Measurements from ENCODE around the gene SORBS2.

SORBS2 gene

DNA sequence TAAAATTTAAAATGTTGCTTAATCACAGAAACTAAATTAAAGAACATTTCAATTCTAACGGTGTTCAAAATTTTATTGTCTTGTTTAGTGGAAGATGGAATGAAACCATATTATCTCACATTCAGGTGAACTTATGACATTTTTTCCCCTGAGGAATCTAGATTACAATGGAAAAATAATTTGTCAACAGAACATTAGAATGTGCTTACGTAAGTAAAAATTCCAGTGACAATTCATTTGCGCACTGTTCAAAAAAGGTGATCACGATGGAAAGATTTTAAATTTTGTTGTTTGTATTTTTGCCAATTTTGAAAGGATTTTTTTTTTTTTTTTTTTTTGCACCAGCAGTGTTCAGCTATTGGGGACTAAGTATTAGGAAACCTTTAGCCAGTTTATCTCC, 23.3 kb upstream of the SORBS2 start:
- Histone ChIP-seq H3K27me3 (ENCODE audit: control insufficient read depth, insufficient read depth, low read length) (no peaks in the 10 kb centered on the region), H3K4me1 (ENCODE audit: control insufficient read depth, insufficient read depth, low read length) (peaks cover 56% of the 10 kb centered on the region), H3K36me3 (ENCODE audit: control insufficient read depth, insufficient read depth, low read length) (no peaks in the 10 kb centered on the region), H3K9ac (ENCODE audit: low read depth, low read length) (no peak overlapping the region), H3K27ac (ENCODE audit: low read depth, low read length) (peak overlapping the region; percentile 99), H3K4me3 (ENCODE audit: low read depth, low read length) (no peak overlapping the region), H3K9me3 (ENCODE audit: control insufficient read depth, insufficient read depth, low read length) (no peaks in the 10 kb centered on the region)

DNA sequence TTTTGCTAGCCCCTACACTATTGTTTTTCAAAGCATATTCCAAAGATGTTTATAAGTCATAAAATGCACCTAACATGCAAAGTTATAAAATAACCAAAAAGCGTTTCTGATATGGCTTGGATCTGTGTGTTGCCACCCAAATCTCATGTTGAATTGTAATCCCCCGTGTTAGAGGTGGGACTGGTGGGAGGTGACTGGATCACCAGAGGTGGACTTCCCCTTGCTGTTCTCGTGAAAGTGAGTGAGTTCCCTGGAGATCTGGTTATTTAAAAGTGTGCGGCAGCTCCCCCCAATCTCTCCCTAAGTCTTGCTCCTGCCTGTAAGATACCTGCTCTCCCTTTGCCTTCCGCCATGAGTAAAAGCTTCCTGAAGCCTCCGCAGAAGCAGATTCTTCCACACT, 22.8 kb upstream of the SORBS2 start:
- Histone ChIP-seq H3K27ac (ENCODE audit: low read depth, low read length) (no peak overlapping the region), H3K9me3 (ENCODE audit: control insufficient read depth, insufficient read depth, low read length) (no peaks in the 10 kb centered on the region), H3K4me1 (ENCODE audit: control insufficient read depth, insufficient read depth, low read length) (peaks cover 51% of the 10 kb centered on the region)

DNA sequence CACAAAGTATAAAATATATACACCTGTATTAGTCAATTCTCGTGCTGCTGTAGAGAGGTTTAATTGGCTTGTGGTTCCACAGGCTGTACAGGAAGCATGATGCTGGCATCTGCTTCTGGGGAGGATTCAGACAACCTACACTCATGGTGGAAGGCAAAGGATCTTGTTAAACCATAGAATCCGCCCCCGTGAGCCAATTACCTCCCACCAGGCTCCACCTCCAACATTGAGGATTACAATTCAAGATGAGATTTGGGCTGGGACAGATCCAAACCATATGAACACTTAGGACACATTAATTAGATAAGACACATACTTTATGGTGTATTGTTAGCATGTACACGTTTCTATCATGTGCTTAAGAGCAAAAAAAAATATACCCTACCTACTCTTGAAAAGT, 22.1 kb upstream of the SORBS2 start:
- H3K27me3 ChIP-seq (ENCODE audit: control insufficient read depth, insufficient read depth, low read length): no peaks in the 10 kb centered on the region
- no peak overlapping the region for H3K4me3 ChIP-seq (ENCODE audit: low read depth, low read length)
- no peaks in the 10 kb centered on the region for H3K9me3 ChIP-seq (ENCODE audit: control insufficient read depth, insufficient read depth, low read length)
- peaks cover 45% of the 10 kb centered on the region for H3K4me1 ChIP-seq (ENCODE audit: control insufficient read depth, insufficient read depth, low read length)
- H3K27ac ChIP-seq (ENCODE audit: low read depth, low read length): no peak overlapping the region
- H3K9ac ChIP-seq (ENCODE audit: low read depth, low read length): no peak overlapping the region
- H3K36me3 ChIP-seq (ENCODE audit: control insufficient read depth, insufficient read depth, low read length): no peaks in the 10 kb centered on the region

More for the DNA sequence above, 22.8 kb upstream of the SORBS2 start:
- H3K9ac ChIP-seq (ENCODE audit: low read depth, low read length): no peak overlapping the region
- no peaks in the 10 kb centered on the region for H3K36me3 ChIP-seq (ENCODE audit: control insufficient read depth, insufficient read depth, low read length)
- no peak overlapping the region for H3K4me3 ChIP-seq (ENCODE audit: low read depth, low read length)
- no peaks in the 10 kb centered on the region for H3K27me3 ChIP-seq (ENCODE audit: control insufficient read depth, insufficient read depth, low read length)

DNA sequence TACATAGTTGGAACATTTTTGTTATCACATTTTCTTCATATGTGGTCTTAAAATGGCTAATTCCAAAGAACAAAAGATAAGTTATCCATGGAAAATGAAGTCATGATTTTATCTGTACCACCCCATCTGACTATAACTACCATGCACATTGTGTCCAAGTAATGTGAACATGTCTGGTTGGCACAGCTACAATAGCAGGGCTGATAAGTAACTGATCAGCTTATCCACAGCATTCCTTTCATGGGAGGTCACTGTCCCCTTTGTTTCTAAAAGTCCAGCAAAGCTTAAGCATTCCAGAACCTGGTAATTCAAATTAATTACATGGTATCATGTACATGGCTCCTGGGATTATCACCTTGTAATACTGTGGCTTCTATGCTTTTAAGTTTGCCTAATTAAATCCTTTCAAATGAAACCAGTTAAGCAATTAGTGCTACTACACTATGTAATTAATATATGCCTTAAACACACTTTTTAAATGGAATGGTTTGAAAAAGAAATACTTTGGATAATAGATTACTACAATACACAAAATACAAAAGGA, 21.1 kb upstream of the SORBS2 start:
- peaks cover 36% of the 10 kb centered on the region for H3K4me1 ChIP-seq (ENCODE audit: control insufficient read depth, insufficient read depth, low read length)
- H3K9ac ChIP-seq (ENCODE audit: low read depth, low read length): no peak overlapping the region
- H3K4me3 ChIP-seq (ENCODE audit: low read depth, low read length): no peak overlapping the region
- H3K9me3 ChIP-seq (ENCODE audit: control insufficient read depth, insufficient read depth, low read length): no peaks in the 10 kb centered on the region
- no peaks in the 10 kb centered on the region for H3K36me3 ChIP-seq (ENCODE audit: control insufficient read depth, insufficient read depth, low read length)
- no peak overlapping the region for H3K27ac ChIP-seq (ENCODE audit: low read depth, low read length)
- no peaks in the 10 kb centered on the region for H3K27me3 ChIP-seq (ENCODE audit: control insufficient read depth, insufficient read depth, low read length)

DNA sequence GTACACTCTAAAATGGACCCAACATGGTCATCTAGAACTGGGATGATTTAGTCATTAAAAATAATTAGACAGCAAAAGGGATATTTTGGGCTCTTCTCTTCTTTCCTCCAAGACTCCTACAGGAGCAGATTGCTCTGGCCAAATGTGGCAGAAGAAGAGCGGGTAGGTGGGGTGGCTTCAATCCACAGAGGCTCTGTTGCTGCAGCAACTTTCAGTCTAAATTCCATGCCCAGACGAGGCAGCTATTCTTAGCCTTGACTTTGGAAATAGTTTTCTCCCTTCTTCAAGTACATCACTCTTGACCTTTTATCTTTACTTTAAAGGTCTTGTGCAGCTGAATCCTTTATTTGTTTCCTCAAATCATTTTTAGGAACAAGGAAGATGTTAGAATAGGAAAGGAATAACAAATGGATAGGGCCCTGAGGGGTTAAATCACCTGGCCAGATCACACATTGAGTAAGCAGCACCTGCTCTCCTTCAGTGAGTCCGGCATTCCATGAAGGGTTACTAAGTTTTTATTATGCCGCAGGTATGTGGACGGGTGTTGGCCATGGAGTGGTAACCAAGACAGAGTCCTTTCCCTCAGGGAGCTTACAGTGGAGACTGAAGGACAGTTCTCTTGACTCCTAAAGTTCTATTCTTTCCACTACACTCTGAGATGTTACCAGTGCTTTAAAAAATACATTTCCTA, 19.3 kb upstream of the SORBS2 start:
- H3K27ac ChIP-seq (ENCODE audit: low read depth, low read length): peak overlapping the region; percentile 37
- no peaks in the 10 kb centered on the region for H3K36me3 ChIP-seq (ENCODE audit: control insufficient read depth, insufficient read depth, low read length)
- H3K4me1 ChIP-seq (ENCODE audit: control insufficient read depth, insufficient read depth, low read length): peaks cover 17% of the 10 kb centered on the region
- no peaks in the 10 kb centered on the region for H3K9me3 ChIP-seq (ENCODE audit: control insufficient read depth, insufficient read depth, low read length)
- H3K9ac ChIP-seq (ENCODE audit: low read depth, low read length): no peak overlapping the region
- H3K4me3 ChIP-seq (ENCODE audit: low read depth, low read length): no peak overlapping the region
- H3K27me3 ChIP-seq (ENCODE audit: control insufficient read depth, insufficient read depth, low read length): no peaks in the 10 kb centered on the region

DNA sequence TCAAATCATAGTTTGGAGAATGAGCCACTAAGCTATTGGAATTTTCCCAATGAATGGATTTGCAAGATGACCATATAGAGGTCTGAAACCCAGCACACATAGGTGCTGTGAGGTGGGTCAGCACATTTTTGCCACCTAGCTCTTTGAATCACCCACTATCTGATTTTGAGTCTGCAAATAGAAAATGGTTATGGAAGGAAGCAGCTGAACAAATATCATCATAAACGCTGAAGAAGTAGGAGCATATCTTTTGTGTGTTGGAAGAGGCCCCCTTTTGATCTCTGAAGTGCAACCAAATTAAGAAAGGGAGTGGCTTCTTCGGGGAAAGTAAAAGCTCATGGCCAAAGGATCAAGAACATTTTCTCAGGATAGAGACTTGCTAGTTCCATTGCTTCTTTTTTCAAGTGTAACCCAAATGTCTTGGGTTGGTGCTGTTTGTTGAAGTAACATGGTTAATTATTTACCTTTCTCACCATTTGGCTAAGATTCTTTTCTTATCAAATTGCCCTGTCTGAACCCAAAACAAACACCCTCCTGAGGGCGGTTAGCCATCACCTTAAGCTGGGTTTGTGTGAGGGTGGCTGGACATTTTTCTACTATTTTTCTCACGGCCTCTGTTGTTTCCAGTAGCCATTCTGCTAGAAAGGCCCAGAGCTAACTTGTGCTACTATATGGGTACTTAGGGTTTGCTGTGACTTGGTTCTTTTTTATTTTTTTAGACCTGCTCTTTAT, 18.4 kb upstream of the SORBS2 start:
- no peak overlapping the region for H3K27ac ChIP-seq (ENCODE audit: low read depth, low read length)
- no peak overlapping the region for H3K9ac ChIP-seq (ENCODE audit: low read depth, low read length)
- H3K9me3 ChIP-seq (ENCODE audit: control insufficient read depth, insufficient read depth, low read length): no peaks in the 10 kb centered on the region
- no peaks in the 10 kb centered on the region for H3K36me3 ChIP-seq (ENCODE audit: control insufficient read depth, insufficient read depth, low read length)
- H3K4me3 ChIP-seq (ENCODE audit: low read depth, low read length): no peak overlapping the region
- H3K4me1 ChIP-seq (ENCODE audit: control insufficient read depth, insufficient read depth, low read length): peaks cover 10% of the 10 kb centered on the region
- no peaks in the 10 kb centered on the region for H3K27me3 ChIP-seq (ENCODE audit: control insufficient read depth, insufficient read depth, low read length)

DNA sequence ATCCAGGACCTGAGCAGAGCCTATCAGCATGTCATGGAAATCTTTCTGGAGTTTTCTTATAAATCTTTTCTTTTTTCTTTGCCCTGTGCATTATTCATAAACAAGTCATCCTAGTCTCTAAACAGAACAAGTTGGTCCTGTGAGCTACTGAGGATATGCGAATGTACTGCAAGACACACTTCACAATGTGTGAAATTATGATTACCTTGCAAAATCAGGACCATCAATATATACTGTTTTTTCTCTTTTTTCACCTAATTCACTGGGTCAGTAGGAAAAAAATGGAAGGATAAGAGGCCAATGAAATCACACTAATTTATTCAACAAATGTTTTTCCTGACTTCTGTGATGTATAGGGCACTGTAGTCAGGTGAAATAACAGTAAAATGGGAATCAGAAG, 14.4 kb upstream of the SORBS2 start:
- Histone ChIP-seq H3K9me3 (ENCODE audit: control insufficient read depth, insufficient read depth, low read length) (no peaks in the 10 kb centered on the region), H3K4me1 (ENCODE audit: control insufficient read depth, insufficient read depth, low read length) (peaks cover 10% of the 10 kb centered on the region), H3K36me3 (ENCODE audit: control insufficient read depth, insufficient read depth, low read length) (no peaks in the 10 kb centered on the region), H3K9ac (ENCODE audit: low read depth, low read length) (no peak overlapping the region), H3K27me3 (ENCODE audit: control insufficient read depth, insufficient read depth, low read length) (no peaks in the 10 kb centered on the region), H3K4me3 (ENCODE audit: low read depth, low read length) (no peak overlapping the region), H3K27ac (ENCODE audit: low read depth, low read length) (no peak overlapping the region)

DNA sequence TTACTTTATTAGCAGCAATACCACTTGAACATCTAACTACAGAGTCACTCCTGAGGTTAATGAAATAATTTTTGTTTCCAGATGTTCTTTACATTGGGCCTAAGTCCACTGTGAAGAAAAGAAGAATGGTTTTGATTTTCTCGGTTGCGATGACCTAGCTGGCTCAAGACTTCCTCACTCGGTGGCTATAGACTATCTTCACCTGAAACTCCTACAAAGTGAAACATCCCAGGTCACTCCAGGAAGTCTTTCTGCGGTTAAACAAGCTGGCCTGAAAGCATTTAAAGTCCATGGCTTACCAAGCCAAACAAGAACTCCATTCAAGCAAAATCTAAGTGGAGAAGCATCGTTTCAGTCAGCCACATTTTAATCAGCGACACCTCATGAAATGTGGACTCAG, 13.7 kb upstream of the SORBS2 start:
- peaks cover 9% of the 10 kb centered on the region for H3K4me1 ChIP-seq (ENCODE audit: control insufficient read depth, insufficient read depth, low read length)
- no peak overlapping the region for H3K4me3 ChIP-seq (ENCODE audit: low read depth, low read length)
- no peak overlapping the region for H3K27ac ChIP-seq (ENCODE audit: low read depth, low read length)
- no peak overlapping the region for H3K9ac ChIP-seq (ENCODE audit: low read depth, low read length)
- H3K27me3 ChIP-seq (ENCODE audit: control insufficient read depth, insufficient read depth, low read length): no peaks in the 10 kb centered on the region
- no peaks in the 10 kb centered on the region for H3K36me3 ChIP-seq (ENCODE audit: control insufficient read depth, insufficient read depth, low read length)
- H3K9me3 ChIP-seq (ENCODE audit: control insufficient read depth, insufficient read depth, low read length): no peaks in the 10 kb centered on the region

DNA sequence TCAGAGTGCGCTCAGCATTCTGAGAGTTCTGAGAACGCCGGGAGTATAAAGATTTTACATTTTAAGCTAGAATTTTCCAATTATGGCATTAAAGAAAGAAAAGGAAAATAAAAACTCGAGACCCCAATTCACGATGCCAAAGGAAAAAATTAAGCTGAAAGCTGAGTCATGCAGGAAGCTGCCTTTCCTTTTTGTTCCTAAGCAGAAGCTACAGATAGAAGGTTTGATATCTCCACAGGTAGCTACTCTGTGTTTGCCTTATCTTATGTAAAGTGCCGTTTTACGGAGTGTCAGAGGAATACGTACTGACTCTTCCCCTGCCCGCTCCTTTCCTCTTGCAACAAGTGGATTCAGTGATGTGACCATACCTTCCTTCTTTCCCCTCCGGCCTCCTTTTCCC, 10.8 kb upstream of the SORBS2 start:
- H3K4me1 ChIP-seq (ENCODE audit: control insufficient read depth, insufficient read depth, low read length): peaks cover 15% of the 10 kb centered on the region
- H3K9ac ChIP-seq (ENCODE audit: low read depth, low read length): no peak overlapping the region
- H3K9me3 ChIP-seq (ENCODE audit: control insufficient read depth, insufficient read depth, low read length): no peaks in the 10 kb centered on the region
- H3K4me3 ChIP-seq (ENCODE audit: low read depth, low read length): no peak overlapping the region
- H3K27me3 ChIP-seq (ENCODE audit: control insufficient read depth, insufficient read depth, low read length): no peaks in the 10 kb centered on the region
- peak overlapping the region; percentile 21 for H3K27ac ChIP-seq (ENCODE audit: low read depth, low read length)
- H3K36me3 ChIP-seq (ENCODE audit: control insufficient read depth, insufficient read depth, low read length): no peaks in the 10 kb centered on the region

DNA sequence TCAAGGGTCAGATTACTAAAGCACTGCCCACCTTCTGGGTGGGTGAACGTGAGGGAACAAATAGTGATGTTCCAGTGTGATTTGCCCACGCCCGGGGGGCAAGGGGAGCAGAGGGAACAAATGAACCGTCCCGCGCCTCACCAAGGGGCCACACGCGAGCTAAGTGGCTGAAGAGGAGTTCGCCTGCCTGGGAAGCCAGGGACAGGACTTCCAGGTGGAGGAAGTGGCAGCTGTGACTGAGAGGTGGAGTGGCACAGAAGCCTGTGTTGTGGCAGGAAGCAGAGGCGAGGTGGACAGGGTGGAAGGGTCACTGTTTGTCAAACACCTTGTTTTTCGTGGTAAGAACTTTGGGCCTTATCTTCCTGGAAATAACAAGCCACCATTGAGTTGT, 9.0 kb upstream of the SORBS2 start:
- no peak overlapping the region for H3K4me3 ChIP-seq (ENCODE audit: low read depth, low read length)
- H3K27me3 ChIP-seq (ENCODE audit: control insufficient read depth, insufficient read depth, low read length): no peaks in the 10 kb centered on the region
- no peak overlapping the region for H3K9ac ChIP-seq (ENCODE audit: low read depth, low read length)
- no peak overlapping the region for H3K27ac ChIP-seq (ENCODE audit: low read depth, low read length)
- peaks cover 18% of the 10 kb centered on the region for H3K4me1 ChIP-seq (ENCODE audit: control insufficient read depth, insufficient read depth, low read length)
- H3K36me3 ChIP-seq (ENCODE audit: control insufficient read depth, insufficient read depth, low read length): no peaks in the 10 kb centered on the region
- H3K9me3 ChIP-seq (ENCODE audit: control insufficient read depth, insufficient read depth, low read length): no peaks in the 10 kb centered on the region

Measured in HUES48 (cell line).